Duodenal mucosa (tissue), 2 donors: ENCODE results near the gene AFAP1.
A peak's percentile ranks its signal among the peaks of the same experiment; 100 is the strongest.
"Not testable (repeated sequence)": the region's sequence is repeated elsewhere in the genome, so short reads cannot be mapped to it uniquely, and the experiment has no call there.

Experiments used
- H3K27ac ChIP-seq: one replicate; pipeline ENCODE4 v1.7.0; 2013; ENCODE audit warnings: low read depth, low read length
- H3K27me3 ChIP-seq, 2 donors: one replicate each; pipeline ENCODE4 v1.7.0; 2013; ENCODE audit warnings: low read length in 2 of 2, control low read depth in 1 of 2; ENCODE audit not compliant: insufficient read depth in 2 of 2, control insufficient read depth in 1 of 2
- H3K36me3 ChIP-seq, 2 donors: one replicate each; pipeline ENCODE4 v1.7.0; 2013; ENCODE audit warnings: low read length in 2 of 2, control low read depth in 1 of 2; ENCODE audit not compliant: insufficient read depth in 2 of 2, control insufficient read depth in 1 of 2
- H3K4me1 ChIP-seq, 2 donors: one replicate each; pipeline ENCODE4 v1.7.0; 2013; ENCODE audit warnings: low read length in 2 of 2, control low read depth in 1 of 2; ENCODE audit not compliant: insufficient read depth in 2 of 2, control insufficient read depth in 1 of 2
- H3K4me3 ChIP-seq, 2 donors: one replicate each; pipeline ENCODE4 v1.7.0; 2013; ENCODE audit warnings: low read length in 2 of 2, low read depth in 1 of 2
- H3K9ac ChIP-seq, 2 donors: one replicate each; pipeline ENCODE4 v1.7.0; 2013; ENCODE audit warnings: low read length in 2 of 2, low read depth in 1 of 2
- H3K9me3 ChIP-seq, 2 donors: one replicate each; pipeline ENCODE4 v1.7.0; 2013; ENCODE audit warnings: low read length in 2 of 2, control low read depth in 1 of 2; ENCODE audit not compliant: control insufficient read depth in 1 of 2

The AFAP1 gene

DNA sequence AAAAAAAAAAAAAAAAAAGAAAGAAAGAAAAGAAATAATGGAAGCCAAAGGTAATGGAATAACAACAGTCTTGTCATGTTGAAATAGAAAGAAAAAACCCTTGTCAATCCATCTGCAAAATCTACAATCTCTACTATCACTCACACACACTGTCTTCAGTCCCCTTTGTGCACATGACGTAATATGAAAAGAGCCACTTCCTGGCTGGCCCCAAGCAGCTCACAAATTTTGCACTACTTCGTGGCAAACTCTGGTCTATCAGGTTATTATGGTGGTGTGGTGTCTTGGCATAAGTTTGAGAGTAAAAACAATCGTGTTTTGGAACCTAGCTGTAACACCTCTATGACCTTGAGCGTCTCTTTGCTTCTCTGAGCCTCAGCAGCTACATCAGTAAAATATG lies 8.3 kb upstream of the AFAP1 start:
- Histone ChIP-seq H3K9ac (no peak overlapping the region), H3K9me3 (peaks cover 0 to 7% of the 10 kb centered on the region in 2 donors), H3K36me3 (no peaks in the 10 kb centered on the region), H3K4me3 (no peak overlapping the region), H3K4me1 (peaks cover 11 to 16% of the 10 kb centered on the region in 2 donors), H3K27me3 (no peaks in the 10 kb centered on the region), H3K27ac (no peak overlapping the region)

DNA sequence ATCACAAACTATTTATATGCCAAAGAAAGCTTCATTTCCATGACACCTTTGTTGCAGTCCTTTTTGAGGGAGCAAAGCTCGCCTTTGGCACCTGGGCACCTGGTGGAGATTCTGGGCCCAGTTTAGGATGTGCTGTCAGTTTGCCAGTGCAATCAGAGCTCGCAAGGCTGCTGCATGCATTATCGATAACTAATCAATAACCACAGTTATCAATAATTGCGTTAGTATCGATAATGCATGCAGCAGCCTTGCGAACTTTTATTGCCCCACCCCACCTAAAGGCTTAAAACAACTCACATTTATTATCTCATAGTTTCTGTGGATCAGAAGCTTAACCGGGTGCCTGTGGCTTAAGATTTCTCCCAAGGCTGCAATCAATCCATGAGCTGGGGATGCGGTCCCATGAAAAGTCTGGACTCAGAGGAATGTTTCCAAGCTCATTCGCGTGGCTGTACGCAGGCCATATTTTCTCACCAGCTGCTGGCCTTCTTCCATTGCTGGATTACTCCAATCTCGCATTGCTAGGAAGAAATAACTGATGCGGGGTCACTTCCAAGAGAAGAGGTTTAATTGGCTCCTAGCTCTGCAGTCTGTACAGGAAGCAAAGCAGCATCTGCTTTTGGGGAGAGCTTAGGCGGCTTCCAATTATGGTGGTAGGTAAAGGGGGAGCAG lies 6.2 kb upstream of the AFAP1 start:
- H3K27ac ChIP-seq: no peak overlapping the region
- H3K4me1 ChIP-seq: peaks cover 25 to 30% of the 10 kb centered on the region in 2 donors
- no peak overlapping the region for H3K9ac ChIP-seq
- H3K4me3 ChIP-seq: no peak overlapping the region
- no peaks in the 10 kb centered on the region for H3K9me3 ChIP-seq
- no peaks in the 10 kb centered on the region for H3K27me3 ChIP-seq
- H3K36me3 ChIP-seq: no peaks in the 10 kb centered on the region

DNA sequence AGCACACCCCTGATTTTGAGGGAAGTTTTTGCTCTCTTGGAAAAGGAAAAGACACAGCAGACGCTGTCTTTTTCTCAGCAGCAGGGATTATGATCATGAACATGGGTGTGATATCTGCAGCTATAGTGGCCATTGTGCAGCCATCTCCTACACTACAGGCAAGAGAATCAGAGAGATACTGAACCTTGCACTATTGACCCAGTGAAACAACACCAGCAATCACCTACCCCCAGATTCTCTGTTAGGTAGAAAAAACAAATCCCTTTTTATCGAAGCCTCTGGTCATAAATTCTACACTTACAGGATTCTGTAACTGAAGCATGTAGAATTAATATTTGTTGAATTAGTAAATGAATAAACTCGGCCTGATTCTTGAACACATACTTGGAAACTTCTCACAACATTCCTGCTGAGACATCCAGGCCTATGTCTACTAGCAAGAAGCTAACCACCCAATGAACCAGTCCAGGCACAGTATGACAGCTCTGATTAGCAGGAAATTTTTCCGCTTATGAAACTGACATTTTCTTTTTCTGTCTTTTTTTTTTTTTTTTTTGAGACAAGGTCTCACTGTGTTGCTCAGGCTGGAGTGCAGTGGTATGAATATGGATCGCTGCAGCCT lies 5.0 kb upstream of the AFAP1 start:
- no peaks in the 10 kb centered on the region for H3K36me3 ChIP-seq
- no peak overlapping the region for H3K9ac ChIP-seq
- H3K27ac ChIP-seq: no peak overlapping the region
- H3K27me3 ChIP-seq: no peaks in the 10 kb centered on the region
- H3K9me3 ChIP-seq: no peaks in the 10 kb centered on the region
- no peak overlapping the region for H3K4me3 ChIP-seq
- H3K4me1 ChIP-seq: peaks cover 28 to 30% of the 10 kb centered on the region in 2 donors

DNA sequence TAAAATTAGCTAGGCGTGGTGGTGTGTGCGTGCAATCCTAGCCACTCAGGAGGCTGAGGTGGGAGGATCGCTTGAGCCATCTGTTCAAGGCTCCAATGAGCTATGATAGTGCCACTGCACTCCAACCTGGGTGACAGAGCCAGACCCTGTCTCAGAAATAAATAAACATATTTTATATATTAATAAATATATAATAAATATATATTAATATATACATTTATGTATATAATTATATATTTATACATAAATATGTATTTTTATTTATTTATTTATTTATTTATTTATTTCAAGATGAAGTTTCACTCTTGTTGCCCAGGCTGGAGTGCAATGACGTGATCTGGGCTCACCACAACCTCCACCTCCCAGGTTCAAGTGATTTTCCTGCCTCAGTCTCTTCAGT lies 4.0 kb upstream of the AFAP1 start:
- not testable (repeated sequence) for H3K9ac ChIP-seq, H3K9me3 ChIP-seq, H3K36me3 ChIP-seq, H3K27ac ChIP-seq, H3K27me3 ChIP-seq, H3K4me3 ChIP-seq
- peaks cover 20 to 26% of the 10 kb centered on the region in 2 donors for H3K4me1 ChIP-seq

DNA sequence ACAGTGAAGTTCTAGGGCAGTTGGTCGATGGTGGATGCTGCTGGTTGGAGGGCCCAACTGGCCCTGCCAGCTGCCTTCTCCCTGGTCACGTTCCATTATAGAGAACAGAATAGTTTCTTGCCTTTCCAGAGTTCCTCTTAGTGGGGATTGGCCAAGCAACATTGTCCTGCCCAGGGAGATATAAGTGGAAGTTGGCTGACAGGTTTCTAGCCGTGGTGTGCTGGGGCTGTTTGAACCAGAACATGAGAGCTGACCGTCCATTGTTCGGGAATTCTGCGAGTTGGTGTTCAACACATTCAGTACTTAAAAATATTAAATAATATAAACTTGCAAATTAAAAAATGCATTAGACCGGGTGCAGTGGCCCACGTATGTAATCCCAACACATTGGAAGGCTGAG lies 3.5 kb upstream of the AFAP1 start:
- Histone ChIP-seq H3K9me3 (no peaks in the 10 kb centered on the region), H3K27me3 (no peaks in the 10 kb centered on the region), H3K4me1 (peaks cover 21 to 26% of the 10 kb centered on the region in 2 donors), H3K27ac (no peak overlapping the region), H3K9ac (no peak overlapping the region), H3K4me3 (no peak overlapping the region), H3K36me3 (no peaks in the 10 kb centered on the region)

DNA sequence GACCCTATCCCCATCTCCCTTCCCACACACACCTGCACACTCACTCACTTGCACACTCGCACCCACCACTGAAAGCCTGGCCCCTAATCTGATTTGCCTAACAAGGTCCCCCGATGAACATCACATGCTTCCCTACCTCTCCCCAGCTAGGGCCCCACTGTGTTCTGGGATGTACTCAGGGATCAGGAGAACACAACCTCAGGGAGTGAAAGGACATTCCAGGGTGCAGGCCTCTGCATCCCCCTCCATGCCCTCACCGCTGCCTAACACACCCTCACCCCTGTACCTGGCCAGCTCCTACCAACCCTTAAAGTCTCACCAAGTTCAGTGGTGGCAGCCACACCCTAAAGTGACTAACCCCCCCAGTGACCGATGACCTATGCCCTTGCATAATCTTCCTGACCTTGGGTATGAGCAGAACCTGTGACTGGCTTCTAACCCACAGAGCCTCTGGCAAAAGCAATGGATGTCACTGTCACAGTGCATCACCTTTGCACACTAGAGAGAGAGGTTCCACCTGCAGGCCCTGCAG lies 2.4 kb upstream of the AFAP1 start:
- H3K27ac ChIP-seq: no peak overlapping the region
- H3K36me3 ChIP-seq: no peaks in the 10 kb centered on the region
- no peaks in the 10 kb centered on the region for H3K9me3 ChIP-seq
- H3K4me3 ChIP-seq: no peak overlapping the region
- H3K9ac ChIP-seq: no peak overlapping the region
- H3K4me1 ChIP-seq: peaks cover 26 to 33% of the 10 kb centered on the region in 2 donors
- no peaks in the 10 kb centered on the region for H3K27me3 ChIP-seq

DNA sequence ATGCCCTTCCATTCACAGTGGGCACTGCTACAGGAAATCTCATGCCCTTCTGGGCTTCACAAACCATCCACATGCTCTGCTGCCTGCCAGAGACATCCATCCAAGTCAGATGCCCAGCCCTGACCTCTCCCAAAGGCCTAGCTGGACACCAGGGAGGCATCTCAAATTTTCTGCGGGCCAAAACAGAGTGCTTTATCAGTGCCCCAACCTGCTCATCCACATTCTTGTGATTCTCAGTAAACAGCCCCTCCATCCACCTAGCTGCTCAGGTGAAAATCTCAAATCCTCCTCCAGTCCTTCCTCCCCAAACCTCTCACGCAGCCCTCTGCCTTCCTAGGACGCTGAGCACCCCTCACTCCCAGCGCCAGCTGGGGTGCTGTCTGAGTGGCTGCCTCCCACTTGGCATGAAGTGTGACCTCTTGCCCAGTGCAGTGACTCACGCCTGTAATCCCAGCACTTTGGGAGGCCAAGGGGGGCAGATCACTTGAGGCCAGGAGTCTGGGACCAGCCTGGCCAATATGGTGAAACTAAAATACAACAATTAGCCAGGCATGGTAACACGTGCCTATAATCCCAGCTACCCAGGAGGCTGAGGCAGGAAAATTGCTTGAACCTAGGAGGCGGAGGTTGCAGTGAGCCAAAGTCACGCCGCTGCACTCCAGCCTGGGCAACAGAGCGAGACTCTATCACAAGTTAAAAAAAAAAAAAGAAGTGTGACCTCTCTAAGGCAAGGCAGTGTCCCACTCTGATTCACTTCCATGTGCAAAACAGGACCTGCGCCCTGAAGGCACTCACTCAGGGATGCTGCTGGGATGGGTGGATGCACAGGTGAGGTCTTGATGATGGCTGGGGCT lies 1.7 kb upstream of the AFAP1 start:
- Histone ChIP-seq H3K27me3 (no peaks in the 10 kb centered on the region), H3K36me3 (no peaks in the 10 kb centered on the region), H3K9ac (no peak overlapping the region), H3K4me1 (peaks cover 26 to 33% of the 10 kb centered on the region in 2 donors), H3K4me3 (no peak overlapping the region), H3K27ac (no peak overlapping the region), H3K9me3 (no peaks in the 10 kb centered on the region)

DNA sequence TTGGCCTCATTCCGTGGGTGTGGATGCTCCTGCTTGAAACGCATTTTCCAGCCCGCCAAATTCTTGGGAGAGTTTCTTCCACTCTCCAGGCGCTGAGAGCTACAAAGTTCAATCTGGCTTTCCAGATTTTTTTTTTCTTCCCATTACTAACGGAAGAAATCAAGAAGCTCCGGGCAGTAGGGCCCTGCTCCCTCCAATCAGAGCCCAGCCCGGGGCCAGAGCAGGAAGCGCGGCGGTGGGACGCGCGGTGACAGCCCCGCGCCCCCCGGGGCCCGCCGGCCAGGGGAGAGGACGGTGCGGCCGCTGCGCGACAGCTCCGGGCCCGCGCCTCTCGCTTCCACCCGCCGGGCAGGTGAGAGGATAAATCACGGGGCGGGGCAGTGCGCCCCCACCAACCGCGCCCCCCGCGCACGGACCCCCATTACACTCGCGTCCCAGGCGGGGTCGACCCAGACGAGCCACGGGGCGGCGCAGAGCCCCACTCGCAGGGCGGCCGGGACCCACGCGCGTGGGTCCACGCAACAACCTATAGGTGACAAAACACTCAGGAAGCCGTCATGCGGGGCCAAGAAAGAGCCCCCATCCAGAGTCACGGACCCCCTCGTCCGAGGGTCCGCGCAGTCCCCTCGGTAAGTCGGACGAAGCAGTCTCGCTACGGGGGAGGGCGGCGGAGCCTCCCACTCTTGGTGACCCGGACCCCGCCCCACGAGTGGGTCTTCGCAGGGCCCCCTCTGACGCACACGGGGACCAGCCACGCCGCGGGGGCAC lies 868 bp downstream of the AFAP1 start:
- no peaks in the 10 kb centered on the region for H3K27me3 ChIP-seq
- peaks cover 25 to 26% of the 10 kb centered on the region in 2 donors for H3K4me1 ChIP-seq
- no peaks in the 10 kb centered on the region for H3K9me3 ChIP-seq
- peak overlapping the region; percentile 52 for H3K27ac ChIP-seq
- peak overlapping the region; percentile 74 to 76 for H3K9ac ChIP-seq
- no peaks in the 10 kb centered on the region for H3K36me3 ChIP-seq
- H3K4me3 ChIP-seq: peak overlapping the region; percentile 74 to 78

DNA sequence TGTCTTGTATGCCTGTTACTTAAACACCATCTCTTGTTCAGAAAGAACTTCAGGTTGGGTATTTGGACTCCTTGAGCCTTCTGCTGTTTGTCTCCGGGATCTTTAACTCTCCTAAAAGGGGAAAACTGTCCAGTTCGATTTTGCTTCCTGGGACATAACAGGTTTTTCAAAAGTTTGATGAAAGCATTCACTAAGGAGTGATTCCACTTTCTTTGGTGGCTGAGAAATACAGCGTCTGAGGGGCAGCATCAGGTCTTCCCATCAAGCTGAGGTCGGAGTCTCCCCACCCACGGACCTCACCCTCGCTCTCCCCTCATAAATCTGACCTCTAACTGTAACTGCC lies 1.4 kb downstream of the AFAP1 start:
- Histone ChIP-seq H3K27ac (no peak overlapping the region), H3K9ac (peak overlapping the region in 1 of 2 donors; percentile 74), H3K4me1 (peaks cover 25 to 26% of the 10 kb centered on the region in 2 donors)

More for the DNA sequence above, 1.4 kb downstream of the AFAP1 start:
- H3K9me3 ChIP-seq: no peaks in the 10 kb centered on the region
- H3K27me3 ChIP-seq: no peaks in the 10 kb centered on the region
- peak overlapping the region; percentile 74 to 78 for H3K4me3 ChIP-seq
- H3K36me3 ChIP-seq: no peaks in the 10 kb centered on the region
